K562 (cell line): ENCODE measurements around the gene PRKG1. TPM values are rescaled to one million over a fixed set of nuclear protein-coding genes. Genes with fewer than 3 reads are reported as not detected.

Experiments used
- ATAC-seq: fragments of 200-7000 bp; cut with Tn5 transposase; 3 replicates; pipeline ENCODE4 v1.9.1; 2020; ENCODE audit warnings: moderate library complexity
- BruUV-seq: library from RNA; stranded (reverse); fragments of 400-500 nt; replicated peaks from 2 replicates; lab custom pipeline; 2021; lab: Mats Ljungman, UMichigan
- CTCF ChIA-PET: fragments of 300-600 bp; formaldehyde crosslinking; extraction: SDS; loops from one replicate; lab custom pipeline; 2021; ENCODE audit warnings: low intra/inter-chr PET ratio; lab: Yijun Ruan, JAX
- POLR2A ChIA-PET: fragments of 300-600, 350-650 bp; sonication (Branson Sonifier 250); formaldehyde crosslinking; extraction: SDS; loops from one replicate; lab custom pipeline; 2021; ENCODE audit warnings: antibody characterized with exemption, inconsistent platforms; lab: Yijun Ruan, JAX
- DNase-seq, 4 experiments: peaks; one replicate each; pipeline versions ENCODE4 v3.0.0 to v3.0.0-alpha.2; 2011 to 2018; ENCODE audit warnings: low spot score in 3 of 4, mixed read lengths in 3 of 4; ENCODE audit errors: extremely low read depth in 1 of 4
- FAIRE-seq: peaks from 2 replicates; lab custom pipeline; 2011; peaks lifted over from hg19 to GRCh38; lab: Jason Lieb, UNC
- H2AFZ ChIP-seq: 2 replicates; pipeline ENCODE4 v1.6.0; 2011; ENCODE audit warnings: low read depth, low read length, control low read depth, inconsistent platforms
- H3K27ac ChIP-seq: fragments of 200-600 bp; 3 replicates; pipeline ENCODE4 v1.8.0; 2011; ENCODE audit warnings: low read depth, mild to moderate bottlenecking, control low read depth, inconsistent platforms, low read length, moderate library complexity, mixed read lengths; ENCODE audit errors: extremely low read depth
- H3K27me3 ChIP-seq, 2 experiments: fragments of 300-600 bp in 1 of 2; 2 replicates in 1 of 2; 3 replicates in 1 of 2; pipeline versions ENCODE4 v1.6.0 to v1.8.0; 2011; ENCODE audit warnings: inconsistent platforms in 2 of 2, low read length in 2 of 2, mild to moderate bottlenecking in 1 of 2, mixed read lengths in 1 of 2, moderate library complexity in 1 of 2; ENCODE audit not compliant: control insufficient read depth in 2 of 2, insufficient read depth in 2 of 2
- H3K36me3 ChIP-seq: fragments of 300-600 bp; 3 replicates; pipeline ENCODE4 v1.8.0; 2011; ENCODE audit warnings: mild to moderate bottlenecking, low read length, inconsistent platforms; ENCODE audit not compliant: control insufficient read depth, insufficient read depth
- H3K4me1 ChIP-seq, 2 experiments: fragments of 200-600 bp in 1 of 2; replicated peaks in 1 of 2; 2 replicates in 1 of 2; 3 replicates in 1 of 2; pipeline versions ENCODE4 v1.5.1 to v1.8.0; 2011; ENCODE audit warnings: inconsistent platforms in 2 of 2, low read length in 2 of 2, mild to moderate bottlenecking in 1 of 2, mixed read lengths in 1 of 2, moderate library complexity in 1 of 2; ENCODE audit not compliant: control insufficient read depth in 2 of 2, insufficient read depth in 2 of 2
- H3K4me2 ChIP-seq: 2 replicates; pipeline ENCODE4 v1.6.1; 2011; ENCODE audit warnings: low read length, control low read depth, inconsistent platforms, mixed read lengths; ENCODE audit not compliant: insufficient read depth
- H3K4me3 ChIP-seq: fragments of 200-600 bp; sonication (generic), shearing (Covaris generic); 2 replicates; pipeline ENCODE4 v1.5.1; 2016; ENCODE audit warnings: control low read depth, inconsistent platforms
- H3K79me2 ChIP-seq: fragments of 200-600 bp; 3 replicates; pipeline ENCODE4 v1.8.0; 2011; ENCODE audit warnings: low read length, inconsistent platforms; ENCODE audit not compliant: control insufficient read depth, insufficient read depth
- H3K9ac ChIP-seq, 2 experiments: 2 replicates each; pipeline versions ENCODE4 v1.6.0 to v1.6.1; 2011; ENCODE audit warnings: low read depth in 2 of 2, low read length in 2 of 2, control low read depth in 1 of 2, inconsistent platforms in 1 of 2, mild to moderate bottlenecking in 1 of 2, mixed read lengths in 1 of 2; ENCODE audit not compliant: insufficient read depth in 1 of 2
- H3K9me1 ChIP-seq: one replicate; pipeline ENCODE4 v1.6.0; 2011; ENCODE audit warnings: inconsistent platforms, mild to moderate bottlenecking, low read length, moderate library complexity; ENCODE audit not compliant: control insufficient read depth, insufficient read depth
- H3K9me3 ChIP-seq: replicated peaks from 2 replicates; pipeline ENCODE4 v1.5.1; 2011; ENCODE audit warnings: low read depth, low read length, inconsistent platforms; ENCODE audit not compliant: control insufficient read depth, insufficient read depth
- H4K20me1 ChIP-seq: replicated peaks from 2 replicates; pipeline ENCODE4 v1.6.1; 2011; ENCODE audit warnings: low read length, inconsistent platforms, mixed read lengths; ENCODE audit not compliant: control insufficient read depth, insufficient read depth
- CCNT2 ChIP-seq: IDR thresholded peaks from 2 replicates; pipeline ENCODE4 v1.6.1; 2011; ENCODE audit warnings: borderline replicate concordance, low read depth, mild to moderate bottlenecking, moderate library complexity, mixed read lengths, low read length; ENCODE audit not compliant: insufficient read length; ENCODE audit errors: extremely low read depth
- CHCHD3 ChIP-seq: fragments of 250-450 bp; sonication (Bioruptor Pico); IDR thresholded peaks from 2 replicates; pipeline ENCODE4 v2.1.2; 2022; ENCODE audit warnings: mild to moderate bottlenecking
- DMBX1 ChIP-seq: fragments of 250-450 bp; sonication (Bioruptor Pico); IDR thresholded peaks from 2 replicates; pipeline ENCODE4 v1.8.0; 2022; ENCODE audit warnings: inconsistent platforms, mild to moderate bottlenecking, moderate library complexity, borderline replicate concordance
- FOXP1 ChIP-seq: sonication (generic); formaldehyde crosslinking; IDR thresholded peaks from 2 replicates; pipeline ENCODE4 v1.8.0; 2022; ENCODE audit warnings: mild to moderate bottlenecking, missing genetic modification reagents
- KAT8 ChIP-seq: fragments of 450-650 bp; IDR thresholded peaks from 2 replicates; pipeline ENCODE4 v1.6.1; 2016; ENCODE audit warnings: low read depth, mild to moderate bottlenecking
- MCM3 ChIP-seq: fragments of 450-650 bp; IDR thresholded peaks from 2 replicates; pipeline ENCODE4 v1.6.1; 2016
- PCBP2 ChIP-seq: fragments of 200-400 bp; formaldehyde crosslinking; IDR thresholded peaks from 2 replicates; pipeline ENCODE4 v1.6.1; 2018; ENCODE audit warnings: low read length, low read depth, mild to moderate bottlenecking, moderate library complexity; ENCODE audit not compliant: poor library complexity, severe bottlenecking
- POLR2G ChIP-seq: fragments of 200-400 bp; formaldehyde crosslinking; IDR thresholded peaks from 2 replicates; pipeline ENCODE4 v1.6.1; 2017; ENCODE audit warnings: low read depth, mild to moderate bottlenecking, antibody characterized with exemption, low read length, moderate library complexity
- POLR2H ChIP-seq: IDR thresholded peaks from 2 replicates; pipeline ENCODE4 v1.6.1; 2016; ENCODE audit warnings: missing genetic modification characterization, low read depth, mild to moderate bottlenecking, control low read depth, missing compliant biosample characterization, moderate library complexity
- SLC30A9 ChIP-seq: fragments of 250-450 bp; sonication (Bioruptor Pico); IDR thresholded peaks from 2 replicates; pipeline ENCODE4 v1.8.0; 2022; ENCODE audit warnings: mild to moderate bottlenecking, moderate library complexity
- XRCC4 ChIP-seq: IDR thresholded peaks from one replicate; pipeline ENCODE4 v1.6.1; 2011; ENCODE audit not compliant: insufficient read depth, insufficient read length; ENCODE audit errors: extremely low read depth
- ZNF134 ChIP-seq: fragments of 250-450 bp; sonication (Bioruptor Pico); conservative IDR thresholded peaks from 2 replicates; pipeline ENCODE4 v1.4.0; 2020
- ZNF239 ChIP-seq: fragments of 250-450 bp; sonication (Bioruptor Pico); IDR thresholded peaks from 2 replicates; pipeline ENCODE4 v1.4.0; 2020; ENCODE audit warnings: mild to moderate bottlenecking
- ZNF707 ChIP-seq: fragments of 250-450 bp; sonication (Bioruptor Pico); conservative IDR thresholded peaks from 2 replicates; pipeline ENCODE4 v1.8.0; 2022; ENCODE audit warnings: inconsistent platforms, mild to moderate bottlenecking, moderate library complexity
- ZNF75A ChIP-seq: fragments of 450-650 bp; formaldehyde crosslinking; IDR thresholded peaks from 2 replicates; pipeline ENCODE4 v1.4.0; 2020; ENCODE audit warnings: mild to moderate bottlenecking
- WGBS: fragments of 100-300 bp; shearing (Covaris generic); methylation state at CpG from one replicate; pipeline ENCODE4 v1.1.6; 2016; ENCODE audit warnings: low coverage, mixed read lengths; ENCODE audit not compliant: insufficient coverage; ENCODE audit errors: missing lambda C conversion rate; 5-methylcytosine and 5-hydroxymethylcytosine counted together
- in situ Hi-C: fragments of 300-500 bp; cut with MboI; formaldehyde crosslinking; loops from 4 replicates; pipeline ENCODE4 v1.15.0; 2018; ENCODE audit warnings: inconsistent platforms, mixed read lengths
- intact Hi-C: fragments of 100-400 bp; cut with micrococcal nuclease; formaldehyde crosslinking; loops from 2 replicates; pipeline ENCODE4 v1.14.2; 2022
- polyA plus RNA-seq, 8 experiments: library from polyadenylated mRNA; depleted of rRNA in 4 of 8; stranded (reverse) in 5 of 8; unstranded in 3 of 8; fragments of >200 nt; fragmentation: Nextera tagmentation in 2 of 8; fragmentation: Illumina TruSeq in 1 of 8; extraction: Ambion mirVana in 2 of 8; extraction: Trizol in 1 of 8; gene quantifications; 2 replicates each; pipeline versions ENCODE4 v1.2.1 to v1.2.3, GENCODE V29; 2011 to 2014; ENCODE audit warnings: inconsistent platforms in 1 of 8, missing spikeins in 1 of 8
- total RNA-seq, 7 experiments: library from RNA; depleted of rRNA in 6 of 7; stranded (reverse); fragments of >200 nt in 6 of 7; fragmentation: Illumina TruSeq in 2 of 7; extraction: Trizol in 2 of 7; gene quantifications; 2 replicates each; pipeline versions ENCODE4 v1.2.1 to v1.2.3, GENCODE V29; 2011 to 2021; ENCODE audit warnings: low replicate concordance in 1 of 7
- TF ChIP-seq, protein P1 (sequence below): IDR thresholded peaks from 2 replicates; pipeline ENCODE4 v1.6.1; 2014; ENCODE audit warnings: antibody characterized with exemption
- TF ChIP-seq, protein P2 (sequence below): sonication (generic); formaldehyde crosslinking; IDR thresholded peaks from 2 replicates; pipeline ENCODE4 v1.8.0; 2022; ENCODE audit warnings: mild to moderate bottlenecking, missing genetic modification reagents
- TF ChIP-seq, protein P3 (sequence below): sonication (generic); formaldehyde crosslinking; IDR thresholded peaks from 2 replicates; pipeline ENCODE4 v1.5.0; 2020; ENCODE audit warnings: missing genetic modification reagents
- TF ChIP-seq, protein P4 (sequence below), 3 experiments: fragments of 200-800 bp in 1 of 3; sonication (Bioruptor generic) in 1 of 3; sonication (generic) in 1 of 3; formaldehyde crosslinking in 1 of 3; IDR thresholded peaks; 2 replicates each; pipeline versions ENCODE4 v1.6.1 to v1.8.0; 2016 to 2022; ENCODE audit warnings: mild to moderate bottlenecking in 2 of 3, missing compliant biosample characterization in 2 of 3, missing genetic modification characterization in 2 of 3, missing genetic modification reagents in 1 of 3

The PRKG1 gene
- total and polyA plus RNA-seq, 9 of the 15 experiments (the other 6 are each of a cell fraction or from before 2014, with no cell fraction given): 0.22 TPM; not detected in 8

DNA sequence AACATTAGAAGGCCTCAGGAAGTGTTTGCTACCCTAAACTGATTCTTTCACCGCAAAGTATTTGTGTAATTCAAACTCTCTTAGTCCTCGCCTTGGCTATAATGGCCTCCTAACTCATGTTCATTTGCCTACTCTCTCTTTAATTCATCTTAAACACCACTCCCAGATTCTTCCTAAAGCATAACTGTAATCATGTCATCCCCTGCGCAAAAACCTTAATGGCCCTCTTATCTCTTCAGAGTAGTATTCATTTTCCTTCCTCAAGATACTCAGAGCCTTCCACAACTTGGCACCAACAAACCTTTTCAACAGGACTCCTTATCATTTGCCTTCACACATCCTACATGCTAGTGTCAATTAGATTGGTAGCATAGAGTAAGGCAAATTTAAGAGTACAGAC, 582.2 kb downstream of the PRKG1 start:
- ATAC-seq (no peak), FAIRE-seq (no peak), DNase-seq (no peak)
- no peaks in the 10 kb centered on the region for H4K20me1 ChIP-seq
- no peak overlapping the region for H3K9ac ChIP-seq
- H3K9me3 ChIP-seq: no peaks in the 10 kb centered on the region
- no peak overlapping the region for H2AFZ ChIP-seq
- H3K4me1 ChIP-seq: no peaks in the 10 kb centered on the region
- no peak for TF ChIP-seq CHCHD3 (CRISPR knock-in tag)
- TF ChIP-seq, protein P1, sequence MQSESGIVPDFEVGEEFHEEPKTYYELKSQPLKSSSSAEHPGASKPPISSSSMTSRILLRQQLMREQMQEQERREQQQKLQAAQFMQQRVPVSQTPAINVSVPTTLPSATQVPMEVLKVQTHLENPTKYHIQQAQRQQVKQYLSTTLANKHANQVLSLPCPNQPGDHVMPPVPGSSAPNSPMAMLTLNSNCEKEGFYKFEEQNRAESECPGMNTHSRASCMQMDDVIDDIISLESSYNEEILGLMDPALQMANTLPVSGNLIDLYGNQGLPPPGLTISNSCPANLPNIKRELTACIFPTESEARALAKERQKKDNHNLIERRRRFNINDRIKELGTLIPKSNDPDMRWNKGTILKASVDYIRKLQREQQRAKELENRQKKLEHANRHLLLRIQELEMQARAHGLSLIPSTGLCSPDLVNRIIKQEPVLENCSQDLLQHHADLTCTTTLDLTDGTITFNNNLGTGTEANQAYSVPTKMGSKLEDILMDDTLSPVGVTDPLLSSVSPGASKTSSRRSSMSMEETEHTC: no peak
- no peak for TF ChIP-seq FOXP1 (CRISPR knock-in tag)
- no peak for TF ChIP-seq ZNF239 (CRISPR knock-in tag)
- TF ChIP-seq XRCC4: no peak
- no peak for TF ChIP-seq ZNF134 (CRISPR knock-in tag)
- no peak for TF ChIP-seq POLR2H
- TF ChIP-seq, protein P2, sequence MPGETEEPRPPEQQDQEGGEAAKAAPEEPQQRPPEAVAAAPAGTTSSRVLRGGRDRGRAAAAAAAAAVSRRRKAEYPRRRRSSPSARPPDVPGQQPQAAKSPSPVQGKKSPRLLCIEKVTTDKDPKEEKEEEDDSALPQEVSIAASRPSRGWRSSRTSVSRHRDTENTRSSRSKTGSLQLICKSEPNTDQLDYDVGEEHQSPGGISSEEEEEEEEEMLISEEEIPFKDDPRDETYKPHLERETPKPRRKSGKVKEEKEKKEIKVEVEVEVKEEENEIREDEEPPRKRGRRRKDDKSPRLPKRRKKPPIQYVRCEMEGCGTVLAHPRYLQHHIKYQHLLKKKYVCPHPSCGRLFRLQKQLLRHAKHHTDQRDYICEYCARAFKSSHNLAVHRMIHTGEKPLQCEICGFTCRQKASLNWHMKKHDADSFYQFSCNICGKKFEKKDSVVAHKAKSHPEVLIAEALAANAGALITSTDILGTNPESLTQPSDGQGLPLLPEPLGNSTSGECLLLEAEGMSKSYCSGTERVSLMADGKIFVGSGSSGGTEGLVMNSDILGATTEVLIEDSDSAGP (CRISPR knock-in tag): no peak
- TF ChIP-seq, protein P3, sequence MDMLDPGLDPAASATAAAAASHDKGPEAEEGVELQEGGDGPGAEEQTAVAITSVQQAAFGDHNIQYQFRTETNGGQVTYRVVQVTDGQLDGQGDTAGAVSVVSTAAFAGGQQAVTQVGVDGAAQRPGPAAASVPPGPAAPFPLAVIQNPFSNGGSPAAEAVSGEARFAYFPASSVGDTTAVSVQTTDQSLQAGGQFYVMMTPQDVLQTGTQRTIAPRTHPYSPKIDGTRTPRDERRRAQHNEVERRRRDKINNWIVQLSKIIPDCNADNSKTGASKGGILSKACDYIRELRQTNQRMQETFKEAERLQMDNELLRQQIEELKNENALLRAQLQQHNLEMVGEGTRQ: no peak
- TF ChIP-seq, protein P4, sequence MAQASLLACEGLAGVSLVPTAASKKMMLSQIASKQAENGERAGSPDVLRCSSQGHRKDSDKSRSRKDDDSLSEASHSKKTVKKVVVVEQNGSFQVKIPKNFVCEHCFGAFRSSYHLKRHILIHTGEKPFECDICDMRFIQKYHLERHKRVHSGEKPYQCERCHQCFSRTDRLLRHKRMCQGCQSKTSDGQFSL (CRISPR knock-in tag; IDR thresholded peaks at IDR 0.05): no peak
- TF ChIP-seq, protein P4 (tag; IDR thresholded peaks at IDR 0.05): no peak
- TF ChIP-seq CCNT2: no peak
- TF ChIP-seq ZNF707 (CRISPR knock-in tag): no peak
- TF ChIP-seq MCM3: no peak
- no peak for TF ChIP-seq POLR2G
- TF ChIP-seq PCBP2: no peak
- no peak for TF ChIP-seq DMBX1 (CRISPR knock-in tag)
- TF ChIP-seq ZNF75A (CRISPR knock-in tag): no peak
- no peak for TF ChIP-seq KAT8
- TF ChIP-seq SLC30A9 (CRISPR knock-in tag): no peak
- 0% methylated on average over 3 of the region's 3 CpGs for WGBS
- ChIA-PET CTCF (no interaction called here), POLR2A (interaction anchor here (0.8 kb wide), 1 partner anchor 25 kb away, joined by 3 read pairs; no protein-coding TSS in a partner anchor)
- no peaks in the 10 kb centered on the region for H3K9me1 ChIP-seq
- in situ Hi-C loops: no loop called here
- no TSS peak for BruUV-seq
- no peak overlapping the region for H3K4me3 ChIP-seq
- intact Hi-C loops: no loop called here
- no peak overlapping the region for H3K27ac ChIP-seq
- no peak overlapping the region for H3K4me2 ChIP-seq
- H3K36me3 ChIP-seq: no peaks in the 10 kb centered on the region
- H3K27me3 ChIP-seq: no peaks in the 10 kb centered on the region
- H3K79me2 ChIP-seq: no peaks in the 10 kb centered on the region
